Hepatocyte (in vitro differentiated cells): ENCODE measurements around the gene STAT5B. TPM values are rescaled to one million over a fixed set of nuclear protein-coding genes. Genes with fewer than 3 reads are reported as not detected.

ENCODE experiments used
- DNase-seq: peaks from one replicate; pipeline ENCODE4 v3.0.0-alpha.2; 2016; ENCODE audit warnings: low spot score
- H2AFZ ChIP-seq: fragments of 200-600 bp; sonication (generic); 2 replicates; pipeline ENCODE4 v1.6.0; 2016; ENCODE audit warnings: antibody characterized with exemption, mild to moderate bottlenecking
- H3K27ac ChIP-seq: fragments of 200-600 bp; sonication (generic); 2 replicates; pipeline ENCODE4 v1.5.1; 2016; ENCODE audit warnings: mild to moderate bottlenecking
- H3K27me3 ChIP-seq: fragments of 200-600 bp; sonication (generic); 2 replicates; pipeline ENCODE4 v1.6.1; 2016
- H3K36me3 ChIP-seq: fragments of 200-600 bp; sonication (generic); replicated peaks from 2 replicates; pipeline ENCODE4 v1.5.1; 2016; ENCODE audit warnings: low read depth; ENCODE audit not compliant: insufficient read depth
- H3K4me1 ChIP-seq: fragments of 200-600 bp; sonication (generic); 2 replicates; pipeline ENCODE4 v1.5.1; 2016; ENCODE audit warnings: mild to moderate bottlenecking, moderate library complexity; ENCODE audit not compliant: insufficient read depth
- H3K4me2 ChIP-seq: fragments of 200-600 bp; sonication (generic); 2 replicates; pipeline ENCODE4 v1.6.0; 2016
- H3K4me3 ChIP-seq: fragments of 200-600 bp; sonication (generic); 2 replicates; pipeline ENCODE4 v1.5.1; 2016; ENCODE audit warnings: mild to moderate bottlenecking
- H3K79me2 ChIP-seq: fragments of 200-600 bp; sonication (generic); 2 replicates; pipeline ENCODE4 v1.6.0; 2017; ENCODE audit warnings: mild to moderate bottlenecking
- H3K9me2 ChIP-seq: fragments of 200-600 bp; sonication (generic); replicated peaks from 2 replicates; pipeline ENCODE4 v1.6.0; 2017; ENCODE audit warnings: mild to moderate bottlenecking; ENCODE audit not compliant: insufficient read depth
- H3K9me3 ChIP-seq: fragments of 200-600 bp; sonication (generic); 2 replicates; pipeline ENCODE4 v1.5.1; 2016; ENCODE audit warnings: low read depth, mild to moderate bottlenecking
- H4K20me1 ChIP-seq: fragments of 200-600 bp; sonication (generic); 2 replicates; pipeline ENCODE4 v1.6.0; 2016; ENCODE audit warnings: mild to moderate bottlenecking; ENCODE audit not compliant: insufficient read depth, poor library complexity, severe bottlenecking
- EZH2 ChIP-seq: fragments of 200-600 bp; sonication (generic); IDR thresholded peaks from 2 replicates; pipeline ENCODE4 v1.6.1; 2016; ENCODE audit warnings: antibody characterized with exemption, mild to moderate bottlenecking, borderline replicate concordance
- EZH2phosphoT487 ChIP-seq: fragments of 200-600 bp; sonication (generic); IDR thresholded peaks from one replicate; pipeline ENCODE4 v1.6.1; 2018; ENCODE audit warnings: antibody characterized with exemption, mild to moderate bottlenecking, low read depth, moderate library complexity; ENCODE audit not compliant: unreplicated experiment, severe bottlenecking
- WGBS: methylation state at CpG from one replicate; pipeline ENCODE4 v1.1.6; 2016; ENCODE audit warnings: low lambda C conversion rate; ENCODE audit errors: missing lambda C conversion rate; 5-methylcytosine and 5-hydroxymethylcytosine counted together
- polyA plus RNA-seq: library from polyadenylated mRNA; unstranded; fragments of >200 nt; fragmentation: Nextera tagmentation; extraction: Ambion mirVana; gene quantifications from 2 replicates; pipeline ENCODE4 v1.2.1, GENCODE V29; 2016
- total RNA-seq: library from RNA; depleted of rRNA; stranded (reverse); fragments of >200 nt; gene quantifications from 2 replicates; pipeline ENCODE4 v1.2.3, GENCODE V29; 2014
- TF ChIP-seq, protein P1 (sequence below): fragments of 200-600 bp; sonication (generic); IDR thresholded peaks from 2 replicates; pipeline ENCODE4 v1.5.1; 2016; ENCODE audit warnings: antibody characterized with exemption, mild to moderate bottlenecking; ENCODE audit not compliant: poor library complexity

The STAT5B gene
- total and polyA plus RNA-seq, 2 experiments from 2014 or later = 25.7 to 26.0 TPM

DNA sequence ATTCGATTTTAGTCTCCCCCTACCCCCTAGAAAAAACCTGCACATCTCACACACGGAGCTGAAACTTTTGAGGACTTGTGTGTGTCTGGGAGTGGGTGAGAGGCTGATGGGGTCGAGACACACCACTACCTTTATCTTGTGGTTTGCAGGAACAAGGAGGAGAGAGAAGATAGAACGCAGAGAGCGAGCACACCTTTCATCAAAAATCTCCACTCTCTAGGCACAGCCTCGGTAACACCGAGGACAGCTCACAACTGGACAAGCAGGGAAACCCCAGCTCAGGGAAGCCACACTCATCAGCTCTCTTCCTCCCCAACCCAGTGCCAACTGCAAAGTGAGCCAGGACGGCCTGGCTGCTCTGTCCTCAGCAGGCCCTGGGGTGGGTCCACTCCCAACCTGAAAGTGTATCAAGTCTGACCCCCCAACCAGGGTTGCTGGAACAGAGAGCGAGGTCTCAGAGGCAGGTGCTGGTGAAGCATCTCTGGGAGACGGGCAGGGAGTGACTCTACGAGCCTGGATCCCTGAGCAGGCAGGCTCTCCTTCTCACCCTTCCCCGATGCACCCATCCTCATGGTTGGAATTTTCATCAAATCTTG is 76.7 kb downstream of the STAT5B start:
- no peak overlapping the region for H3K4me3 ChIP-seq
- no peaks in the 10 kb centered on the region for H3K79me2 ChIP-seq
- no peaks in the 10 kb centered on the region for H3K9me2 ChIP-seq
- TF ChIP-seq EZH2phosphoT487 (no peak), EZH2 (no peak)
- TF ChIP-seq, protein P1, sequence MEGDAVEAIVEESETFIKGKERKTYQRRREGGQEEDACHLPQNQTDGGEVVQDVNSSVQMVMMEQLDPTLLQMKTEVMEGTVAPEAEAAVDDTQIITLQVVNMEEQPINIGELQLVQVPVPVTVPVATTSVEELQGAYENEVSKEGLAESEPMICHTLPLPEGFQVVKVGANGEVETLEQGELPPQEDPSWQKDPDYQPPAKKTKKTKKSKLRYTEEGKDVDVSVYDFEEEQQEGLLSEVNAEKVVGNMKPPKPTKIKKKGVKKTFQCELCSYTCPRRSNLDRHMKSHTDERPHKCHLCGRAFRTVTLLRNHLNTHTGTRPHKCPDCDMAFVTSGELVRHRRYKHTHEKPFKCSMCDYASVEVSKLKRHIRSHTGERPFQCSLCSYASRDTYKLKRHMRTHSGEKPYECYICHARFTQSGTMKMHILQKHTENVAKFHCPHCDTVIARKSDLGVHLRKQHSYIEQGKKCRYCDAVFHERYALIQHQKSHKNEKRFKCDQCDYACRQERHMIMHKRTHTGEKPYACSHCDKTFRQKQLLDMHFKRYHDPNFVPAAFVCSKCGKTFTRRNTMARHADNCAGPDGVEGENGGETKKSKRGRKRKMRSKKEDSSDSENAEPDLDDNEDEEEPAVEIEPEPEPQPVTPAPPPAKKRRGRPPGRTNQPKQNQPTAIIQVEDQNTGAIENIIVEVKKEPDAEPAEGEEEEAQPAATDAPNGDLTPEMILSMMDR = no peak
- H3K27ac ChIP-seq = no peak overlapping the region
- no peaks in the 10 kb centered on the region for H4K20me1 ChIP-seq
- no peaks in the 10 kb centered on the region for H3K4me1 ChIP-seq
- H3K36me3 ChIP-seq = no peaks in the 10 kb centered on the region
- no peaks in the 10 kb centered on the region for H3K9me3 ChIP-seq
- no peak overlapping the region for H3K4me2 ChIP-seq
- no peak overlapping the region for H2AFZ ChIP-seq
- H3K27me3 ChIP-seq = no peaks in the 10 kb centered on the region
- WGBS = 93% methylated on average over 12 of the region's 12 CpGs
- DNase-seq = no peak

DNA sequence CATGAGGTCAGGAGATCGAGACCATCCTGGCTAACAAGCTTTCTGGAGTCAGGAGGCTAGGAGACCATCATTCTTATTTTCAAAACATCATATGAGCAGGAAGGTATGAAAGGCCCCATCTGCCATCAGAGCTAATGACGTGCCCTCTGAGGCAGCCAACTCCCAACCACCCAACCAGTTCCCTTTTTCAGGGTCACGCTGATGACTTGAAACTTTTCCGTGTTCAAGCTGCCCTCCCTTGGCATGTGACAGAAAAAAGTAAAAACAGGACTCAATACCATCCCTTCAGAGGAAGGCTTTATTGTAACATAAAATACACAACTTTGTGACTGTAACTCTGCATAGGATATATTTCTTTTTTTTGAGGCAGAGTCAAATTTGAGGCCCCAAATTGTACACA is 77.3 kb downstream of the STAT5B start:
- TF ChIP-seq EZH2 (no peak), EZH2phosphoT487 (no peak)
- TF ChIP-seq, protein P1 = no peak
- Histone ChIP-seq H3K9me3 (no peaks in the 10 kb centered on the region), H3K79me2 (no peaks in the 10 kb centered on the region), H3K4me1 (no peaks in the 10 kb centered on the region), H4K20me1 (no peaks in the 10 kb centered on the region), H3K27me3 (no peaks in the 10 kb centered on the region), H3K36me3 (no peaks in the 10 kb centered on the region), H3K4me3 (no peak overlapping the region), H3K9me2 (no peaks in the 10 kb centered on the region), H2AFZ (no peak overlapping the region), H3K27ac (no peak overlapping the region), H3K4me2 (no peak overlapping the region)
- WGBS = 92% methylated on average over 4 of the region's 4 CpGs
- DNase-seq = no peak

DNA sequence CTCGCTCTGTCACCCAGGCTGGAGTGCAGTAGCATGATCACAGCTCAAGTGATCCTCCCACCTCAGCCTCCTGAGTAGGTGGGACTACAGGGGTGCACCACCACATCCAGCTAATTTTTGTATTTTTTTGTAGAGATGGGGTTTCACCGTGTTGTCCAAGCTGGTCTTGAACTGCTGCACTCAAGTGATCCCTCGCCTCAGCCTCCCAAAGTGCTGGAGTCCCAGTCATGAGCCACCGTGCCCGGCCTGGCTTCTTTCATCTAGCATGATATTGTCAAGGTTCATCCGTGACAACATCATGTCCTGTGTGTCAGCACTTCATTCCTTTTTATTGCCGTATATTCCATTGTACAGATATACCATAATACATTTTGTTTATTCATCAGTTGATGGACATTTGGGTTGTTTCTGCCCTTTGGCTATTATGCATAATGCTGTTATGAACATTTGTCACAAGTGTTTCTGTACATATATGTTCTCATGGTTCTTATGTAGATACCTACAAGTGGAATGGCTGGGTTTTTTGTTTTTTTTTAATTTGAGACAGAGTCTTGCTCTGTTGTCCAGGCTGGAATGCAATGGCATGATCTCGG is 78.5 kb downstream of the STAT5B start:
- no peaks in the 10 kb centered on the region for H3K36me3 ChIP-seq
- no peak overlapping the region for H3K4me3 ChIP-seq
- no peak overlapping the region for H2AFZ ChIP-seq
- no peaks in the 10 kb centered on the region for H4K20me1 ChIP-seq
- no peaks in the 10 kb centered on the region for H3K27me3 ChIP-seq
- no peak overlapping the region for H3K27ac ChIP-seq
- TF ChIP-seq EZH2phosphoT487 (no peak), EZH2 (no peak)
- TF ChIP-seq, protein P1 = no peak
- WGBS = 97% methylated on average over 8 of the region's 8 CpGs
- no peak overlapping the region for H3K4me2 ChIP-seq
- H3K9me2 ChIP-seq = no peaks in the 10 kb centered on the region
- no peaks in the 10 kb centered on the region for H3K9me3 ChIP-seq
- no peak for DNase-seq
- H3K79me2 ChIP-seq = no peaks in the 10 kb centered on the region
- no peaks in the 10 kb centered on the region for H3K4me1 ChIP-seq
